ENCODE data around the gene TRAF3IP3. TPM values are rescaled to one million over a fixed set of nuclear protein-coding genes. Genes with fewer than 3 reads are reported as not detected.

The TRAF3IP3 gene
- total RNA-seq, 4 donors from 2014 or later: 0.61 to 2.1 (median 1.1) TPM; not detected in 1

GRCh38 chr1:209816923-209817322 lies 61.1 kb downstream of the TRAF3IP3 start:
- TF ChIP-seq CTCF (IDR thresholded peaks at IDR 0.05) (no peak), POLR2A (IDR thresholded peaks at IDR 0.05) (no peak)
- no peak for DNase-seq (ENCODE audit: low spot score in 2 of 2)
- intact Hi-C loops (cut with DNase I; ENCODE audit: low total_unique reads): no loop called here
- H3K4me3 ChIP-seq (ENCODE audit: low read depth, poor library complexity, severe bottlenecking): no peak overlapping the region
- 60 to 63% methylated on average over 3 of the region's 3 CpGs for WGBS, 2 donors

- intact Hi-C loops (cut with DNase I; ENCODE audit: low total_unique reads): loop anchor here (1.0 kb wide), 1 partner anchor 30 kb away; no protein-coding TSS in a partner anchor
- no peak overlapping the region for H3K4me3 ChIP-seq (ENCODE audit: low read depth, poor library complexity, severe bottlenecking)
- WGBS, 2 donors: 90 to 95% methylated on average over 1 of the region's 1 CpG
- TF ChIP-seq POLR2A (IDR thresholded peaks at IDR 0.05) (no peak), CTCF (IDR thresholded peaks at IDR 0.05) (no peak)
- no peak for DNase-seq (ENCODE audit: low spot score in 2 of 2)
Measured at GRCh38 chr1:209817691-209818090, 61.8 kb downstream of the TRAF3IP3 start.

- DNase-seq (ENCODE audit: low spot score in 2 of 2): no peak
- intact Hi-C loops (cut with DNase I; ENCODE audit: low total_unique reads): no loop called here
- 41 to 65% methylated on average over 1 of the region's 1 CpG for WGBS, 2 donors
- TF ChIP-seq POLR2A (IDR thresholded peaks at IDR 0.05) (no peak), CTCF (IDR thresholded peaks at IDR 0.05) (no peak)
- H3K4me3 ChIP-seq (ENCODE audit: low read depth, poor library complexity, severe bottlenecking): no peak overlapping the region
Measured at GRCh38 chr1:209819058-209819457, 63.2 kb downstream of the TRAF3IP3 start.

- intact Hi-C loops (cut with DNase I; ENCODE audit: low total_unique reads): no loop called here
- DNase-seq (ENCODE audit: low spot score in 2 of 2): no peak
- whole genome bisulfite sequencing, 2 donors: 53 to 57% methylated on average over 4 of the region's 4 CpGs
Measured at GRCh38 chr1:209820986-209821385, 65.1 kb downstream of the TRAF3IP3 start.

GRCh38 chr1:209822706-209823105 lies 66.9 kb downstream of the TRAF3IP3 start:
- no peak for TF ChIP-seq POLR2A (IDR thresholded peaks at IDR 0.05)
- no peak for TF ChIP-seq CTCF (IDR thresholded peaks at IDR 0.05)
- WGBS, 2 donors: 54 to 61% methylated on average over 7 of the region's 7 CpGs
- intact Hi-C loops (cut with DNase I; ENCODE audit: low total_unique reads): loop anchor here (2.0 kb wide), 1 partner anchor 38 kb away; the partner anchor contains the start of gene C1orf74
- DNase-seq (ENCODE audit: low spot score in 2 of 2): no peak
- no peak overlapping the region for H3K4me3 ChIP-seq (ENCODE audit: low read depth, poor library complexity, severe bottlenecking)

More at GRCh38 chr1:209820986-209821385, 65.1 kb downstream of the TRAF3IP3 start:
- no peak overlapping the region for H3K4me3 ChIP-seq (ENCODE audit: low read depth, poor library complexity, severe bottlenecking)
- TF ChIP-seq CTCF (IDR thresholded peaks at IDR 0.05) (no peak), POLR2A (IDR thresholded peaks at IDR 0.05) (no peak)
